Coronary artery (tissue), 2 donors: ENCODE measurements around the gene PIEZO1.

Experiments used
- DNase-seq: peaks from one replicate; pipeline ENCODE4 v3.0.0-alpha.2; 2017; ENCODE audit warnings: low spot score
- H3K27ac ChIP-seq, 2 donors: fragments of 200-600 bp; sonication (generic); one replicate each; pipeline ENCODE4 v1.5.1; 2016 to 2019
- H3K4me3 ChIP-seq: fragments of 200-600 bp; sonication (generic); 2 replicates; pipeline ENCODE4 v1.5.1; 2016; ENCODE audit warnings: mild to moderate bottlenecking, moderate library complexity
- CTCF ChIP-seq: fragments of 200-600 bp; sonication (generic); IDR thresholded peaks from one replicate; pipeline ENCODE4 v1.5.1; 2019; ENCODE audit warnings: antibody characterized with exemption

Gene PIEZO1

DNA sequence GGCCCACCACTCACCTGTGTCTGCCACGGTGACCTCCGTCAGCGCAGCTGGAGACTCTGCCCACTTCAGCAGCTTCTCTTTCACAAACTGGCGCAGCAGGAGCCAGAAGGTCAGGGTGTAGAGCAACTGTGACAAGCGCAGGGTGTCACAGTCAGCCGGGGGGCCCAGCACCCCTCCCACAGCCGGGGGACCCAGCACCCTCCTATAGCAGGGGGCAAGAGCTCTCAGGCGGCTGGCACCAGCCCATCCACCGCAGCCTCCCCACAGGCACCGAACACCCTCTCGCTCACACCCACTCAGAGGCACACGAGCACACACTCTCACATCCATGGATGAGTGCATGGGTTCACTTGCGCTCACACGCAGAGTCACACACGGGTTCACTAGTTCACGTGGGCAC is 49.9 kb downstream of the PIEZO1 start:
- no peak for TF ChIP-seq CTCF
- DNase-seq, result no peak

DNA sequence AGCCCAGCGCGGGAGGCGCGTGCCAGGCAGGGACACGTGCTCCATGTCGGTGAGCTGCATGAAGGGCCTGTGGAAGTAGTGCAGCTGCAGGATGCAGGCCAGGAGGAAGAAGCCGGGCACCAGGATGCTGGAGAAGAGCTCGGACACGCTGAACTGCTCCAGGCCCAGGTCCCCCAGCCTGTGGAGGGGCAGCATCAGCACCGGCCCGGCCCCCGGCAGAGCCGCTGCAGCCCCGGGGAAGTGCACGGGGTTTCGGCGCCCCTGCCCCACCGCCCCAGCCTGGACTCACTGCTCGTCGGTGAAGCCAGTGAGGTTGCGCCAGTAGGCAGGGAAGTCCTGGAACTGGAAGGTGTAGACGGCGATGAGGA is 50.7 kb downstream of the PIEZO1 start:
- H3K27ac ChIP-seq, result no peak overlapping the region
- DNase-seq, result no peak
- TF ChIP-seq CTCF, result no peak
- H3K4me3 ChIP-seq, result no peak overlapping the region

More for the DNA sequence above, 49.9 kb downstream of the PIEZO1 start:
- no peak overlapping the region for H3K27ac ChIP-seq
- H3K4me3 ChIP-seq, result no peak overlapping the region

- no peak for DNase-seq
- no peak for TF ChIP-seq CTCF
- no peak overlapping the region for H3K4me3 ChIP-seq
- no peak overlapping the region for H3K27ac ChIP-seq
These were observed 51.2 kb downstream of the PIEZO1 start for GRCh38 chr16:88733630-88734360.

DNA sequence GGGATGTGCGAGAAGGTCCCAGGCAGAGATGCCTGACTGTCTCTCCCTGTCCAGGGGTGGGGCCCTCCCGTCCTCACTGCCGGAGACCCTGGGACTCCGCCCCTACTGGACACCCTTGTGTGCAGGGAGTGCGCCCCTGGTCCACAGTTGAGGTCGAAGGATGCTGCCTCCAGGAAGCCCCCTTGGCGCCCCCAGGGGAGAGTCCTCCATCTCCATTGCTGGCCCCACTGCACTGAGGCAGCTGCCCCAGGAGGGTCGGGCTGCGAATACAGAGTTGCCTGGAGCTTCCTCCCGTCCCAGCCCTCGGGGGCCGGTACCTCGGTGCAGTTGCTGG is 52.1 kb downstream of the PIEZO1 start:
- no peak for TF ChIP-seq CTCF
- no peak overlapping the region for H3K27ac ChIP-seq
- no peak for DNase-seq
- H3K4me3 ChIP-seq, result no peak overlapping the region

GRCh38 chr16:88732172-88732960 is 52.7 kb downstream of the PIEZO1 start:
- TF ChIP-seq CTCF, result no peak
- DNase-seq, result no peak
- Histone ChIP-seq H3K27ac (no peak overlapping the region), H3K4me3 (no peak overlapping the region)

- TF ChIP-seq CTCF, result no peak
- Histone ChIP-seq H3K4me3 (no peak overlapping the region), H3K27ac (no peak overlapping the region)
- DNase-seq, result no peak
These were observed 53.3 kb downstream of the PIEZO1 start for GRCh38 chr16:88731699-88732098.
